GM21737 (cell line): ENCODE data around the gene RALGDS.
"Not testable (repeated sequence)": the region's sequence is repeated elsewhere in the genome, so short reads cannot be mapped to it uniquely, and the experiment has no call there.

Experiments
- ATAC-seq: cut with Tn5 transposase; IDR thresholded peaks from one replicate; pipeline ENCODE4 v1.9.1; 2021; ENCODE audit warnings: mild to moderate bottlenecking, moderate library complexity; ENCODE audit not compliant: unreplicated experiment

RALGDS gene

GRCh38 chr9:133072210-133072609 is 48.8 kb downstream of the RALGDS start:
- ATAC-seq: not testable (repeated sequence)

- no peak for ATAC-seq
These were observed 49.4 kb downstream of the RALGDS start for GRCh38 chr9:133071484-133072150.

GRCh38 chr9:133070985-133071384 is 50.1 kb downstream of the RALGDS start:
- not testable (repeated sequence) for ATAC-seq

GRCh38 chr9:133070500-133070961 is 50.5 kb downstream of the RALGDS start:
- not testable (repeated sequence) for ATAC-seq

- not testable (repeated sequence) for ATAC-seq
These were observed 52.6 kb downstream of the RALGDS start for GRCh38 chr9:133068431-133068830.

GRCh38 chr9:133067813-133068212 is 53.2 kb downstream of the RALGDS start:
- no peak for ATAC-seq

GRCh38 chr9:133067006-133067405 is 54.0 kb downstream of the RALGDS start:
- ATAC-seq: no peak

- no peak for ATAC-seq
These were observed 54.7 kb downstream of the RALGDS start for GRCh38 chr9:133066181-133066983.

GRCh38 chr9:133065070-133065388 is 56.0 kb downstream of the RALGDS start:
- ATAC-seq: no peak

GRCh38 chr9:133064241-133065069 is 56.6 kb downstream of the RALGDS start:
- ATAC-seq: no peak

GRCh38 chr9:133063500-133064231 is 57.4 kb downstream of the RALGDS start:
- ATAC-seq: no peak

- no peak for ATAC-seq
These were observed 57.9 kb downstream of the RALGDS start for GRCh38 chr9:133063159-133063499.

- ATAC-seq: not testable (repeated sequence)
These were observed 58.5 kb downstream of the RALGDS start for GRCh38 chr9:133062569-133062968.

- ATAC-seq: not testable (repeated sequence)
These were observed 59.3 kb downstream of the RALGDS start, which contains the start of gene CEL for GRCh38 chr9:133061764-133062145. CEL (plus strand) TSS chr9:133061981; CDS start chr9:133062003, 22 bp downstream.

GRCh38 chr9:133061019-133061763 is 59.8 kb downstream of the RALGDS start:
- not testable (repeated sequence) for ATAC-seq

- no peak for ATAC-seq
These were observed 60.6 kb downstream of the RALGDS start for GRCh38 chr9:133060417-133060841.

GRCh38 chr9:133059623-133060022 is 61.4 kb downstream of the RALGDS start:
- ATAC-seq: no peak

GRCh38 chr9:133058550-133059320 is 62.3 kb downstream of the RALGDS start:
- ATAC-seq: no peak

- ATAC-seq: no peak
These were observed 63.0 kb downstream of the RALGDS start for GRCh38 chr9:133058071-133058470.
